Measurements from ENCODE around the gene MIDN.

The MIDN gene

DNA sequence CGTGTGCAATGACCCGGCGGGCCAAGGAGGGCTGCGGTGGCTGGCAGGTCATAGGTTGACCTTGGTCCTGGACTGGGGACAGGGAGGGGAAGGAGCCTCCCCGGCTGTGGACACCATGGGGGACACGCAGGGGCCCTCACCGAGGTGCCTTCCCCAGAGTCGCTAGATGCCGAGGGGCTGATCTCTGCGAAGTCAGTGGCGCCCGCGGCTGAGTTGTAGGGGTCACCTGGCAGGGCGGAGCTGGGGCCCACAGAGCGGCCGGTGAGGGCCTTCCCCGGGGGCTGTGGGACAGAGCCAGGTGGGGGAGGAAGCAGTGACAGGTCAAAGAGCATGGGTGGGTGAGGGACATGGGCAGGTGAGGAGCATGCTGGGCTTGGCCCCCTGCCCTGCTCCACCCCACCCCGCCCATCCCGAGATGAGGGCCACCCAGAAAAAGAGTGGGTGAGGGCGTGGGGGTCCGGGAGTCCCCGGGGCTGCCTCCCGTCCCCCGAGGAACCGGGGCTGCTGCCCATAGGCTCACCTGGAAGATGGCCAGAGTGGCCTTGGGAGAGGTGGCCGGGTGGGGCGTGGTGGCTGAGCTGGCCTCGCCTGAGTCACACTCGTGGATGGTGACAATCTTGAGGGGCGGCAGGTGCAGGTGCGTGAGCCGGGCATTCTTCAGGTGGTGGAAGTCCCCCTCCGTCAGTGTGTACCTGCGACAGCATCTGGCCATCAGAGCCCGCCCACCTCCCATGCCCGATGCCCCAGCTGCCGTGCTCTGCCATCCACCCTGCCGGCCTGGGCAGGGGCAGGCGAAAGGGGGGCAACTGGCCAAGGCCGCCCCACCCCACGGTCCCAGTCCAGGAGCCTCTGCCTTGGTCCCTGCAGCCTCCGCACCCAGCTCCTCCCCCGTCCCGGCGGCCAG, 14.1 kb upstream of the MIDN start:
- no peaks in the 10 kb centered on the region for H3K9me3 ChIP-seq
- peaks cover 6 to 9% of the 10 kb centered on the region in 2 experiments for H3K4me1 ChIP-seq (ENCODE audit: control insufficient read depth in 1 of 2, insufficient read depth in 1 of 2, low read depth in 1 of 2, low read length in 1 of 2)
- H3K27ac ChIP-seq = no peak overlapping the region
- H3K27me3 ChIP-seq = peaks cover 68% of the 10 kb centered on the region
- H3K4me3 ChIP-seq (ENCODE audit: low read depth in 1 of 2, low read length in 1 of 2) = no peak overlapping the region
- no peaks in the 10 kb centered on the region for H3K36me3 ChIP-seq
- TF ChIP-seq, protein P1, sequence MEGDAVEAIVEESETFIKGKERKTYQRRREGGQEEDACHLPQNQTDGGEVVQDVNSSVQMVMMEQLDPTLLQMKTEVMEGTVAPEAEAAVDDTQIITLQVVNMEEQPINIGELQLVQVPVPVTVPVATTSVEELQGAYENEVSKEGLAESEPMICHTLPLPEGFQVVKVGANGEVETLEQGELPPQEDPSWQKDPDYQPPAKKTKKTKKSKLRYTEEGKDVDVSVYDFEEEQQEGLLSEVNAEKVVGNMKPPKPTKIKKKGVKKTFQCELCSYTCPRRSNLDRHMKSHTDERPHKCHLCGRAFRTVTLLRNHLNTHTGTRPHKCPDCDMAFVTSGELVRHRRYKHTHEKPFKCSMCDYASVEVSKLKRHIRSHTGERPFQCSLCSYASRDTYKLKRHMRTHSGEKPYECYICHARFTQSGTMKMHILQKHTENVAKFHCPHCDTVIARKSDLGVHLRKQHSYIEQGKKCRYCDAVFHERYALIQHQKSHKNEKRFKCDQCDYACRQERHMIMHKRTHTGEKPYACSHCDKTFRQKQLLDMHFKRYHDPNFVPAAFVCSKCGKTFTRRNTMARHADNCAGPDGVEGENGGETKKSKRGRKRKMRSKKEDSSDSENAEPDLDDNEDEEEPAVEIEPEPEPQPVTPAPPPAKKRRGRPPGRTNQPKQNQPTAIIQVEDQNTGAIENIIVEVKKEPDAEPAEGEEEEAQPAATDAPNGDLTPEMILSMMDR (IDR thresholded peaks at IDR 0.05) = no peak

- Histone ChIP-seq H3K4me3 (ENCODE audit: low read depth in 1 of 2, low read length in 1 of 2) (no peak overlapping the region), H3K27me3 (peaks cover 75% of the 10 kb centered on the region), H3K4me1 (ENCODE audit: control insufficient read depth in 1 of 2, insufficient read depth in 1 of 2, low read depth in 1 of 2, low read length in 1 of 2) (peaks cover 6 to 11% of the 10 kb centered on the region in 2 experiments), H3K9me3 (no peaks in the 10 kb centered on the region), H3K27ac (no peak overlapping the region), H3K36me3 (no peaks in the 10 kb centered on the region)
- TF ChIP-seq, protein P1 (IDR thresholded peaks at IDR 0.05) = no peak
These were observed 13.4 kb upstream of the MIDN start for GRCh38 chr19:1234955-1235380.

DNA sequence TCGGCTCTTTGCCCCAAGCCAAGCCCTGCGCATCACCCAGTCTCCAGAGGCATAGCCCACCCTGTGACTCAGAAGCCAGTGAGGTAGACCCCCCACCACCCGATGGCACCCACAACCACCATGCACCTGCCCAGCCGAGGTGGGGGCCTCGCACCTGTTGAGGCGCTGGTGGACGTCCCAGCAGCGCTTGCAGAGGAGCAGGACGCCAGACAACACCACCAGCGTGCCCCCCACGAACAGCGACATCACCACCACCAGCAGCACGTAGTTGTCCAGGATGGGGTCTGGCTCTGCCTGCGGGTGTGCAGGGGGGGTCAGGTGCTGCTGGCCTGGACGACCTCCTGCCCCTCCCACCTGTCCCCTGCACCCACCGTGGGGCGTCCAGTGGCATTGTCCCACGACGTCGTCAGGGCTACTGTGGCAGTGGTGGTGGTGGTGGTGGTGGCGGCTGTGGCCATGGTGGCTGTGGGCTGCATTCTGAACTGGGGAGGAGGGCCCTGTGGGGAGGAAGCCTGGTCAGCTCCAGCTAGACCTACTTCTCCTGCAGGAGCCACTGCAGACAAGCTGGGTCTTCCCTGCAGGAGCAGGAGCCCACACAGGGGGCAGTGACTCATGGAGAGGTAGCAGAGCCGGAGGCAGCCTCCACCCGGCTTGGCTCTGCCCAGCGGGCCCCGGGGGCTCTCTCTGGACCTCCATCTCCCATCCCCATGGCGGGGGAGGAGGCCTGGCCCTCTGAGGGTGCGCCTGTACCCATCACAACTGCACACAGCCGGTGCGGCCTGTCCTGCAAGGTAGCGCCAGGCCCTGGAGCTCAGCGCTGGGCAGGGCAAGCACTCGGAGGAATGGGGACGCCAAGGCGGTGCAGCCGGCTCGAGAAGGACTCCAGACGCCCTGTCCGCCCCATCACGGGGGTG, 12.5 kb upstream of the MIDN start:
- TF ChIP-seq, protein P1 (IDR thresholded peaks at IDR 0.05) = no peak
- H3K4me1 ChIP-seq (ENCODE audit: control insufficient read depth in 1 of 2, insufficient read depth in 1 of 2, low read depth in 1 of 2, low read length in 1 of 2) = peaks cover 13 to 20% of the 10 kb centered on the region in 2 experiments
- H3K4me3 ChIP-seq (ENCODE audit: low read depth in 1 of 2, low read length in 1 of 2) = no peak overlapping the region
- H3K27me3 ChIP-seq = peaks cover 84% of the 10 kb centered on the region
- no peaks in the 10 kb centered on the region for H3K36me3 ChIP-seq
- H3K27ac ChIP-seq = no peak overlapping the region
- no peaks in the 10 kb centered on the region for H3K9me3 ChIP-seq

GRCh38 chr19:1236576-1236975, 11.8 kb upstream of the MIDN start:
- no peaks in the 10 kb centered on the region for H3K36me3 ChIP-seq
- H3K4me3 ChIP-seq (ENCODE audit: low read depth in 1 of 2, low read length in 1 of 2) = no peak overlapping the region
- no peaks in the 10 kb centered on the region for H3K9me3 ChIP-seq
- H3K27me3 ChIP-seq = peaks cover 85% of the 10 kb centered on the region
- H3K27ac ChIP-seq = no peak overlapping the region
- peaks cover 20 to 27% of the 10 kb centered on the region in 2 experiments for H3K4me1 ChIP-seq (ENCODE audit: control insufficient read depth in 1 of 2, insufficient read depth in 1 of 2, low read depth in 1 of 2, low read length in 1 of 2)
- TF ChIP-seq, protein P1 (IDR thresholded peaks at IDR 0.05) = no peak

GRCh38 chr19:1237027-1237659, 11.2 kb upstream of the MIDN start:
- H3K27me3 ChIP-seq = peaks cover 85% of the 10 kb centered on the region
- peak overlapping the region in 1 of 2 experiments; percentile 23 for H3K4me3 ChIP-seq (ENCODE audit: low read depth in 1 of 2, low read length in 1 of 2)
- H3K27ac ChIP-seq = no peak overlapping the region
- peaks cover 24 to 32% of the 10 kb centered on the region in 2 experiments for H3K4me1 ChIP-seq (ENCODE audit: control insufficient read depth in 1 of 2, insufficient read depth in 1 of 2, low read depth in 1 of 2, low read length in 1 of 2)
- TF ChIP-seq, protein P1 (IDR thresholded peaks at IDR 0.05) = no peak
- no peaks in the 10 kb centered on the region for H3K9me3 ChIP-seq
- H3K36me3 ChIP-seq = no peaks in the 10 kb centered on the region

All from neutrophil (primary cell).